Measurements from ENCODE around the gene RPL36A.

DNA sequence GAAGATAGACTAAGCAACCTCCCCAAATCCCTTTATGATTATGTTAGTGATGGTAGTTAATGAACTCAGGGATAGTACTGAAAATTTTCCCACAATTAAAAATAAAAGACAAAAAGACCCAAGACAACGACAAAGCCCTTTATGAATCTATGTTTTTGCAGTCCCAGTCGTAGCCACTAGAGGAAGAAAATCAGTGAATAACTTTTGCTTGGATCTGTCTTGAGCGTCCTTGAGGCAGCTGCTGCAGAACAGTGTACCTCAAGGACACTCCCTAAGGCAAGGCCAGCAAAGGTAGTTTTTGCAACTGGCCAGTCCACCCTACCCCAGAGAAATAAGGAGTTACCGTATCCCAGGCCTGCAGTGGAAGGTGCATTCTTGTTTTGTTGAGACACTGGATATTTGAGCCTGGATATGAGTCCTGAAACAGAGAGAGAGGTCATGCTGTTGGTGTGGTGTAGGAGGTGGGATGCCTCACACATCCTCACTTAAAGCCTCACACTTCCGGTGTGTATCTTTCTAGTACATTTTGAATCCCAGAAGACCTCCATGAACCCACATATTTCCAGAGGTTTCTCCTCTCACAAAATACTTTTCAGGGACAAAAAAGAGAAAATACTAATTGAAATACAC, 33.5 kb upstream of the RPL36A start:
- TF ChIP-seq, protein P1, sequence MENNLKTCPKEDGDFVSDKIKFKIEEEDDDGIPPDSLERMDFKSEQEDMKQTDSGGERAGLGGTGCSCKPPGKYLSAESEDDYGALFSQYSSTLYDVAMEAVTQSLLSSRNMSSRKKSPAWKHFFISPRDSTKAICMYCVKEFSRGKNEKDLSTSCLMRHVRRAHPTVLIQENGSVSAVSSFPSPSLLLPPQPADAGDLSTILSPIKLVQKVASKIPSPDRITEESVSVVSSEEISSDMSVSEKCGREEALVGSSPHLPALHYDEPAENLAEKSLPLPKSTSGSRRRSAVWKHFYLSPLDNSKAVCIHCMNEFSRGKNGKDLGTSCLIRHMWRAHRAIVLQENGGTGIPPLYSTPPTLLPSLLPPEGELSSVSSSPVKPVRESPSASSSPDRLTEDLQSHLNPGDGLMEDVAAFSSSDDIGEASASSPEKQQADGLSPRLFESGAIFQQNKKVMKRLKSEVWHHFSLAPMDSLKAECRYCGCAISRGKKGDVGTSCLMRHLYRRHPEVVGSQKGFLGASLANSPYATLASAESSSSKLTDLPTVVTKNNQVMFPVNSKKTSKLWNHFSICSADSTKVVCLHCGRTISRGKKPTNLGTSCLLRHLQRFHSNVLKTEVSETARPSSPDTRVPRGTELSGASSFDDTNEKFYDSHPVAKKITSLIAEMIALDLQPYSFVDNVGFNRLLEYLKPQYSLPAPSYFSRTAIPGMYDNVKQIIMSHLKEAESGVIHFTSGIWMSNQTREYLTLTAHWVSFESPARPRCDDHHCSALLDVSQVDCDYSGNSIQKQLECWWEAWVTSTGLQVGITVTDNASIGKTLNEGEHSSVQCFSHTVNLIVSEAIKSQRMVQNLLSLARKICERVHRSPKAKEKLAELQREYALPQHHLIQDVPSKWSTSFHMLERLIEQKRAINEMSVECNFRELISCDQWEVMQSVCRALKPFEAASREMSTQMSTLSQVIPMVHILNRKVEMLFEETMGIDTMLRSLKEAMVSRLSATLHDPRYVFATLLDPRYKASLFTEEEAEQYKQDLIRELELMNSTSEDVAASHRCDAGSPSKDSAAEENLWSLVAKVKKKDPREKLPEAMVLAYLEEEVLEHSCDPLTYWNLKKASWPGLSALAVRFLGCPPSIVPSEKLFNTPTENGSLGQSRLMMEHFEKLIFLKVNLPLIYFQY (CRISPR knock-in tag; IDR thresholded peaks at IDR 0.05; ENCODE audit: borderline replicate concordance): no peak
- TF ChIP-seq POLR2AphosphoS5 (IDR thresholded peaks at IDR 0.05; ENCODE audit: low read depth, low read length): no peak
- no peak for TF ChIP-seq AGO1 (IDR thresholded peaks at IDR 0.05; ENCODE audit: low read depth, low read length, poor library complexity, severe bottlenecking)
- TF ChIP-seq, protein P2, sequence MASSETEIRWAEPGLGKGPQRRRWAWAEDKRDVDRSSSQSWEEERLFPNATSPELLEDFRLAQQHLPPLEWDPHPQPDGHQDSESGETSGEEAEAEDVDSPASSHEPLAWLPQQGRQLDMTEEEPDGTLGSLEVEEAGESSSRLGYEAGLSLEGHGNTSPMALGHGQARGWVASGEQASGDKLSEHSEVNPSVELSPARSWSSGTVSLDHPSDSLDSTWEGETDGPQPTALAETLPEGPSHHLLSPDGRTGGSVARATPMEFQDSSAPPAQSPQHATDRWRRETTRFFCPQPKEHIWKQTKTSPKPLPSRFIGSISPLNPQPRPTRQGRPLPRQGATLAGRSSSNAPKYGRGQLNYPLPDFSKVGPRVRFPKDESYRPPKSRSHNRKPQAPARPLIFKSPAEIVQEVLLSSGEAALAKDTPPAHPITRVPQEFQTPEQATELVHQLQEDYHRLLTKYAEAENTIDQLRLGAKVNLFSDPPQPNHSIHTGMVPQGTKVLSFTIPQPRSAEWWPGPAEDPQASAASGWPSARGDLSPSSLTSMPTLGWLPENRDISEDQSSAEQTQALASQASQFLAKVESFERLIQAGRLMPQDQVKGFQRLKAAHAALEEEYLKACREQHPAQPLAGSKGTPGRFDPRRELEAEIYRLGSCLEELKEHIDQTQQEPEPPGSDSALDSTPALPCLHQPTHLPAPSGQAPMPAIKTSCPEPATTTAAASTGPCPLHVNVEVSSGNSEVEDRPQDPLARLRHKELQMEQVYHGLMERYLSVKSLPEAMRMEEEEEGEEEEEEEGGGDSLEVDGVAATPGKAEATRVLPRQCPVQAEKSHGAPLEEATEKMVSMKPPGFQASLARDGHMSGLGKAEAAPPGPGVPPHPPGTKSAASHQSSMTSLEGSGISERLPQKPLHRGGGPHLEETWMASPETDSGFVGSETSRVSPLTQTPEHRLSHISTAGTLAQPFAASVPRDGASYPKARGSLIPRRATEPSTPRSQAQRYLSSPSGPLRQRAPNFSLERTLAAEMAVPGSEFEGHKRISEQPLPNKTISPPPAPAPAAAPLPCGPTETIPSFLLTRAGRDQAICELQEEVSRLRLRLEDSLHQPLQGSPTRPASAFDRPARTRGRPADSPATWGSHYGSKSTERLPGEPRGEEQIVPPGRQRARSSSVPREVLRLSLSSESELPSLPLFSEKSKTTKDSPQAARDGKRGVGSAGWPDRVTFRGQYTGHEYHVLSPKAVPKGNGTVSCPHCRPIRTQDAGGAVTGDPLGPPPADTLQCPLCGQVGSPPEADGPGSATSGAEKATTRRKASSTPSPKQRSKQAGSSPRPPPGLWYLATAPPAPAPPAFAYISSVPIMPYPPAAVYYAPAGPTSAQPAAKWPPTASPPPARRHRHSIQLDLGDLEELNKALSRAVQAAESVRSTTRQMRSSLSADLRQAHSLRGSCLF (CRISPR knock-in tag; IDR thresholded peaks at IDR 0.05; ENCODE audit: borderline replicate concordance): no peak
- no peak for TF ChIP-seq ZBTB8A (CRISPR knock-in tag; IDR thresholded peaks at IDR 0.05; ENCODE audit: borderline replicate concordance, low read depth)
- no peak for TF ChIP-seq ZNF709 (CRISPR knock-in tag; IDR thresholded peaks at IDR 0.05)
- no peak for TF ChIP-seq EP300 (IDR thresholded peaks at IDR 0.05; ENCODE audit: low read depth in 2 of 2, low read length in 2 of 2)
- TF ChIP-seq EP300 (CRISPR knock-in tag; IDR thresholded peaks at IDR 0.05; ENCODE audit: borderline replicate concordance): no peak
- TF ChIP-seq MAZ (IDR thresholded peaks at IDR 0.05; ENCODE audit: borderline replicate concordance, low read depth, low read length): no peak
- TF ChIP-seq MAZ (CRISPR knock-in tag; IDR thresholded peaks at IDR 0.05; ENCODE audit: low read depth): no peak
- no peak for TF ChIP-seq KLF16 (CRISPR knock-in tag; IDR thresholded peaks at IDR 0.05)
- TF ChIP-seq PBX3 (CRISPR knock-in tag; IDR thresholded peaks at IDR 0.05; ENCODE audit: borderline replicate concordance): no peak
- no peak for TF ChIP-seq POLR2A (IDR thresholded peaks at IDR 0.05; ENCODE audit: insufficient read depth in 1 of 2, low read depth in 2 of 2, low read length in 2 of 2)
- TF ChIP-seq FOXP1 (IDR thresholded peaks at IDR 0.05): no peak
- TF ChIP-seq FOXP1 (CRISPR knock-in tag; IDR thresholded peaks at IDR 0.05): no peak
- TF ChIP-seq, protein P3, sequence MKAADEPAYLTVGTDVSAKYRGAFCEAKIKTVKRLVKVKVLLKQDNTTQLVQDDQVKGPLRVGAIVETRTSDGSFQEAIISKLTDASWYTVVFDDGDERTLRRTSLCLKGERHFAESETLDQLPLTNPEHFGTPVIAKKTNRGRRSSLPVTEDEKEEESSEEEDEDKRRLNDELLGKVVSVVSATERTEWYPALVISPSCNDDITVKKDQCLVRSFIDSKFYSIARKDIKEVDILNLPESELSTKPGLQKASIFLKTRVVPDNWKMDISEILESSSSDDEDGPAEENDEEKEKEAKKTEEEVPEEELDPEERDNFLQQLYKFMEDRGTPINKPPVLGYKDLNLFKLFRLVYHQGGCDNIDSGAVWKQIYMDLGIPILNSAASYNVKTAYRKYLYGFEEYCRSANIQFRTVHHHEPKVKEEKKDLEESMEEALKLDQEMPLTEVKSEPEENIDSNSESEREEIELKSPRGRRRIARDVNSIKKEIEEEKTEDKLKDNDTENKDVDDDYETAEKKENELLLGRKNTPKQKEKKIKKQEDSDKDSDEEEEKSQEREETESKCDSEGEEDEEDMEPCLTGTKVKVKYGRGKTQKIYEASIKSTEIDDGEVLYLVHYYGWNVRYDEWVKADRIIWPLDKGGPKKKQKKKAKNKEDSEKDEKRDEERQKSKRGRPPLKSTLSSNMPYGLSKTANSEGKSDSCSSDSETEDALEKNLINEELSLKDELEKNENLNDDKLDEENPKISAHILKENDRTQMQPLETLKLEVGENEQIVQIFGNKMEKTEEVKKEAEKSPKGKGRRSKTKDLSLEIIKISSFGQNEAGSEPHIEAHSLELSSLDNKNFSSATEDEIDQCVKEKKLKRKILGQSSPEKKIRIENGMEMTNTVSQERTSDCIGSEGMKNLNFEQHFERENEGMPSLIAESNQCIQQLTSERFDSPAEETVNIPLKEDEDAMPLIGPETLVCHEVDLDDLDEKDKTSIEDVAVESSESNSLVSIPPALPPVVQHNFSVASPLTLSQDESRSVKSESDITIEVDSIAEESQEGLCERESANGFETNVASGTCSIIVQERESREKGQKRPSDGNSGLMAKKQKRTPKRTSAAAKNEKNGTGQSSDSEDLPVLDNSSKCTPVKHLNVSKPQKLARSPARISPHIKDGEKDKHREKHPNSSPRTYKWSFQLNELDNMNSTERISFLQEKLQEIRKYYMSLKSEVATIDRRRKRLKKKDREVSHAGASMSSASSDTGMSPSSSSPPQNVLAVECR (CRISPR knock-in tag; IDR thresholded peaks at IDR 0.05; ENCODE audit: borderline replicate concordance): no peak
- no peak for TF ChIP-seq KDM3A (CRISPR knock-in tag; IDR thresholded peaks at IDR 0.05; ENCODE audit: low read depth)
